DND-41 (cell line): ENCODE measurements around the gene GNG13.

Experiments used
- ATAC-seq: fragments of 200-7000 bp; cut with Tn5 transposase; 3 replicates; pipeline ENCODE4 v1.9.1; 2021; ENCODE audit warnings: low read depth; ENCODE audit not compliant: insufficient read depth
- DNase-seq: peaks from one replicate; pipeline ENCODE4 v3.0.0-alpha.2; 2020
- H2AFZ ChIP-seq: 2 replicates; pipeline ENCODE4 v1.6.0; 2012; ENCODE audit warnings: low read depth, low read length
- H3K27ac ChIP-seq: 2 replicates; pipeline ENCODE4 v1.5.1; 2012; ENCODE audit warnings: low read length, inconsistent platforms
- H3K27me3 ChIP-seq: fragments of 200-600 bp; sonication (generic); 2 replicates; pipeline ENCODE4 v1.6.0; 2012; ENCODE audit warnings: low read length, mild to moderate bottlenecking, inconsistent platforms; ENCODE audit not compliant: insufficient read depth, poor library complexity
- H3K36me3 ChIP-seq: 2 replicates; pipeline ENCODE4 v1.5.1; 2012; ENCODE audit warnings: low read length, inconsistent platforms; ENCODE audit not compliant: insufficient read depth
- H3K4me1 ChIP-seq: 2 replicates; pipeline ENCODE4 v1.5.1; 2012; ENCODE audit warnings: mild to moderate bottlenecking, low read length; ENCODE audit not compliant: insufficient read depth
- H3K4me2 ChIP-seq: 2 replicates; pipeline ENCODE4 v1.6.0; 2012; ENCODE audit warnings: mild to moderate bottlenecking, moderate library complexity, low read length, inconsistent platforms; ENCODE audit not compliant: insufficient read depth
- H3K4me3 ChIP-seq, 2 experiments: fragments of 200-600 bp in 1 of 2; shearing (Covaris generic) in 1 of 2; 2 replicates each; pipeline ENCODE4 v1.5.1; 2012 to 2016; ENCODE audit warnings: inconsistent platforms in 2 of 2, low read length in 2 of 2, mild to moderate bottlenecking in 2 of 2, low read depth in 1 of 2, moderate library complexity in 1 of 2
- H3K79me2 ChIP-seq: 2 replicates; pipeline ENCODE4 v1.6.0; 2012; ENCODE audit warnings: low read length, inconsistent platforms; ENCODE audit not compliant: insufficient read depth
- H3K9ac ChIP-seq: 2 replicates; pipeline ENCODE4 v1.6.0; 2012; ENCODE audit warnings: low read depth, mild to moderate bottlenecking, inconsistent platforms, low read length, moderate library complexity
- H3K9me3 ChIP-seq: 2 replicates; pipeline ENCODE4 v1.5.1; 2012; ENCODE audit warnings: low read length, moderate library complexity, mild to moderate bottlenecking, inconsistent platforms; ENCODE audit not compliant: insufficient read depth, severe bottlenecking
- H4K20me1 ChIP-seq: 2 replicates; pipeline ENCODE4 v1.6.0; 2012; ENCODE audit warnings: low read length; ENCODE audit not compliant: insufficient read depth
- EZH2 ChIP-seq: IDR thresholded peaks from 3 replicates; pipeline ENCODE4 v1.6.1; 2012; ENCODE audit warnings: borderline replicate concordance, low read depth, mild to moderate bottlenecking, moderate library complexity, low read length, inconsistent platforms; ENCODE audit not compliant: severe bottlenecking
- TF ChIP-seq, protein P1 (sequence below): IDR thresholded peaks from 2 replicates; pipeline ENCODE4 v1.5.1; 2012; ENCODE audit warnings: borderline replicate concordance, low read length, moderate library complexity, mild to moderate bottlenecking; ENCODE audit not compliant: poor library complexity, severe bottlenecking; ENCODE audit errors: extremely low read depth

The GNG13 gene

DNA sequence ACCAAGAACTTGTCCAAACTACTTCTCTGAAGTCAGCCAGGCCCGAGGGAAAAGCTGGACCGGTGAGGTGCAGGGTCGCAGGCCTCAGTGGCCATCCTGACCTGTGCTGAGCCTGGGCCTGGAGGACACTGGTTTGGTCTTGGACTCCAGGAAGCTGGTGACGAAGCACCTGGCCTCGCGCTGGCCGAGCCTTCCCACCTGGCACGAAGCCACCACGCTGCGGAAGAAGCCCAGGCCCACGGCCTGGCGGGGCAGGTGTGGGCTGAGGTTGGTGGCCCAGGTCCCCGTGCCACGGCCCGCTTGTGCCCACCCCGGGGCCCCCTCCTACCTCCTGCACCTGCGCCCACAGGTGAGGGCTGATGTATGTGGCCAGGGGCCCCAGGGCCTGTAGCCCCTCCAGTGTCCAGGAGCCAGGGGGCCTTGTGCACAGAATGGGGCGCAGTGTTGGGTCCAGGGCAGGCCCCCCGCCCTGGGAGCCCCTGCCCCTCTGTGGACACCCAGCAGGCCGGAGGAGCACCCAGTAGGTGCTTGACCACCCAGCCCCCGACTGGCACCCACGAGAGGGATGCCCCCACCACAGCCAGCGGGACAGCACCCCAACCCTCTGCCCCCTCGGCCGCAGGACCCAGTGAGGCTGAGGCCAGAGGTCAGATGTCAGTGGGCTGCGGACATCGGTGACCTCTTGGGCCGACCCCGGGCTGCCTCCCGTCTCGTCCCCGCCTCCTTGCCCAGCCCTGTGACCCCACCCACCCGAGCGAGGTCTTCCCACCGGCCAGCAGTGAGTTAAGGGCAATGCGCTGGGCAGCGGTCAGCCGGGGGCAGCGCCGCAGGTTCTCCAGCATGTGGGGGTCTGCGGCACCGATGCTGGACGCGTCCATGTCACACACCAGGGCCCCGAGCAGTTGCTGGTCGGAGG, 26.2 kb downstream of the GNG13 start:
- H3K9me3 ChIP-seq = no peaks in the 10 kb centered on the region
- DNase-seq (no peak), ATAC-seq (no peak)
- no peak overlapping the region for H3K4me3 ChIP-seq
- H3K36me3 ChIP-seq = no peaks in the 10 kb centered on the region
- no peak overlapping the region for H3K9ac ChIP-seq
- TF ChIP-seq, protein P1, sequence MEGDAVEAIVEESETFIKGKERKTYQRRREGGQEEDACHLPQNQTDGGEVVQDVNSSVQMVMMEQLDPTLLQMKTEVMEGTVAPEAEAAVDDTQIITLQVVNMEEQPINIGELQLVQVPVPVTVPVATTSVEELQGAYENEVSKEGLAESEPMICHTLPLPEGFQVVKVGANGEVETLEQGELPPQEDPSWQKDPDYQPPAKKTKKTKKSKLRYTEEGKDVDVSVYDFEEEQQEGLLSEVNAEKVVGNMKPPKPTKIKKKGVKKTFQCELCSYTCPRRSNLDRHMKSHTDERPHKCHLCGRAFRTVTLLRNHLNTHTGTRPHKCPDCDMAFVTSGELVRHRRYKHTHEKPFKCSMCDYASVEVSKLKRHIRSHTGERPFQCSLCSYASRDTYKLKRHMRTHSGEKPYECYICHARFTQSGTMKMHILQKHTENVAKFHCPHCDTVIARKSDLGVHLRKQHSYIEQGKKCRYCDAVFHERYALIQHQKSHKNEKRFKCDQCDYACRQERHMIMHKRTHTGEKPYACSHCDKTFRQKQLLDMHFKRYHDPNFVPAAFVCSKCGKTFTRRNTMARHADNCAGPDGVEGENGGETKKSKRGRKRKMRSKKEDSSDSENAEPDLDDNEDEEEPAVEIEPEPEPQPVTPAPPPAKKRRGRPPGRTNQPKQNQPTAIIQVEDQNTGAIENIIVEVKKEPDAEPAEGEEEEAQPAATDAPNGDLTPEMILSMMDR = no peak
- TF ChIP-seq EZH2 = no peak
- no peak overlapping the region for H2AFZ ChIP-seq
- peaks cover under 1% of the 10 kb centered on the region; the same call in 1 of the 2 replicates for H4K20me1 ChIP-seq
- no peak overlapping the region for H3K27ac ChIP-seq
- no peaks in the 10 kb centered on the region for H3K27me3 ChIP-seq
- no peaks in the 10 kb centered on the region for H3K4me1 ChIP-seq
- no peak overlapping the region for H3K4me2 ChIP-seq
- no peaks in the 10 kb centered on the region for H3K79me2 ChIP-seq

DNA sequence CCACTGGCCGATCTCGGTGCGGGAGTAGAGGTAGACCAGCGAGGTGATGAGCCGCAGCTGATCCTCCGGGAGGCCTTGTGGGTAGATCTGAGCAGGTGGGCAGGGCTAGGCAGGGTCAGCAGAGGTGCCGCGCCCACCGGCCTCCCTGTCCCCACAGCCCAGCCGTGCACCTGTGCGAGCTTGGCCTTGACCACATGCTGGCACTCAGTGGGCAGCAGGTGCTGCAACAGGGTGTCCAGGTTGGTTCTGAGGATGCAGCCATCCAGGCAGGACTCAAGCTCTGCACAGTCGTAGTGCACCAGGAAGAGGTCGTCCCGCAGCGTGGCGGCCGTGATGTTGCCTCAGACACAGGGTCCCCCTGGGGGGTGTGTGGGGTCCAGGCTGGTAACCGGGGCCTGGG, 27.6 kb downstream of the GNG13 start:
- TF ChIP-seq EZH2 = no peak
- TF ChIP-seq, protein P1 = no peak
- H3K4me1 ChIP-seq = no peaks in the 10 kb centered on the region
- no peak overlapping the region for H3K27ac ChIP-seq
- H3K4me3 ChIP-seq = no peak overlapping the region
- H3K36me3 ChIP-seq = no peaks in the 10 kb centered on the region
- H2AFZ ChIP-seq = no peak overlapping the region
- H3K9ac ChIP-seq = no peak overlapping the region
- DNase-seq = no peak
- H3K4me2 ChIP-seq = no peak overlapping the region
- no peaks in the 10 kb centered on the region for H3K79me2 ChIP-seq
- H4K20me1 ChIP-seq = no peaks in the 10 kb centered on the region; the same call in 1 of the 2 replicates
- no peaks in the 10 kb centered on the region for H3K9me3 ChIP-seq
- ATAC-seq = no peak
- no peaks in the 10 kb centered on the region for H3K27me3 ChIP-seq

DNA sequence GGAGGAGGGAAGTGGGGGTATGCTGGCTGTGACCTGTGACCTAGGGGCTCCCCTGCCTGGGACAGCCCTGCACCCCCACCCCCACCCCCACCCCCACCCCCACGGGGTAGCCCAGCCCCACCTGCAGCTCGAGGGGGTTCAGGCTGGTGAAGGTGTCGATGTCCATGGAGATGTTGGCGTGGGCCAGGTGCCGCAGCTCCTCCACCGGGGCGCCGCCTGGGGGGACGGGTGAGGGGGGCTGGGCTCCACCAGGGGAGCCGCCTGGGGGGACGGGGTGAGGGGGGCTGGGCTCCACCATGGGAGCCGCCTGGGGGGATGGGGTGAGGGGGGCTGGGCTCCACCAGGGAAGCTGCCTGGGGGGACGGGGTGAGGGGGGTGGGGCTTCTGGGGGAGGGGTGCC, 30.1 kb downstream of the GNG13 start:
- Histone ChIP-seq H3K27ac (no peak overlapping the region), H3K4me1 (no peaks in the 10 kb centered on the region)

More for the DNA sequence above, 30.1 kb downstream of the GNG13 start:
- DNase-seq = no peak
- no peaks in the 10 kb centered on the region for H3K79me2 ChIP-seq
- ATAC-seq = no peak
- H3K9ac ChIP-seq = no peak overlapping the region
- no peak overlapping the region for H3K4me2 ChIP-seq
- H3K9me3 ChIP-seq = no peaks in the 10 kb centered on the region
- H3K4me3 ChIP-seq = no peak overlapping the region
- no peaks in the 10 kb centered on the region for H3K36me3 ChIP-seq
- TF ChIP-seq, protein P1 = no peak
- no peak for TF ChIP-seq EZH2
- H2AFZ ChIP-seq = no peak overlapping the region
- H4K20me1 ChIP-seq = no peaks in the 10 kb centered on the region; the same call in none of the 2 replicates
- no peaks in the 10 kb centered on the region for H3K27me3 ChIP-seq
